Endothelial cell of umbilical vein (primary cell): ENCODE measurements around the gene ZNF483. TPM values are rescaled to one million over a fixed set of nuclear protein-coding genes. Genes with fewer than 3 reads are reported as not detected.

Experiments
- BruUV-seq: library from RNA; stranded (reverse); fragments of 400-500 nt; replicated peaks from 2 replicates; lab custom pipeline; 2021; lab: Mats Ljungman, UMichigan
- CTCF ChIA-PET: fragments of 300-600, 350-600 bp; sonication (Branson Sonifier 250); formaldehyde crosslinking; loops from one replicate; lab custom pipeline; 2021; ENCODE audit warnings: antibody characterized with exemption, inconsistent platforms; lab: Charles Lee
- POLR2A ChIA-PET: fragments of 300-600, 350-600 bp; sonication (Branson Sonifier 250); formaldehyde crosslinking; loops from one replicate; lab custom pipeline; 2021; ENCODE audit warnings: antibody characterized with exemption, inconsistent platforms; lab: Charles Lee
- DNase-seq: peaks from one replicate; pipeline ENCODE4 v3.0.0-alpha.2; 2011; ENCODE audit warnings: low read depth, low spot score
- FAIRE-seq: peaks from 2 replicates; lab custom pipeline; 2011; peaks lifted over from hg19 to GRCh38; lab: Jason Lieb, UNC
- H2AFZ ChIP-seq: 2 replicates; pipeline ENCODE4 v1.6.0; 2012; ENCODE audit warnings: low read depth, low read length, control low read depth, inconsistent platforms
- H3K27ac ChIP-seq: 2 replicates; pipeline ENCODE4 v1.5.1; 2011; ENCODE audit warnings: low read depth, mild to moderate bottlenecking, control low read depth, low read length, moderate library complexity; ENCODE audit not compliant: insufficient read depth
- H3K27me3 ChIP-seq, 2 experiments: 2 replicates each; pipeline versions ENCODE4 v1.6.0 to v1.6.1; 2011; ENCODE audit warnings: low read length in 2 of 2, mixed read lengths in 1 of 2; ENCODE audit not compliant: control insufficient read depth in 2 of 2, insufficient read depth in 2 of 2
- H3K36me3 ChIP-seq, 2 experiments: 2 replicates in 1 of 2; 3 replicates in 1 of 2; pipeline ENCODE4 v1.5.1; 2011; ENCODE audit warnings: low read length in 2 of 2, mild to moderate bottlenecking in 1 of 2, moderate library complexity in 1 of 2; ENCODE audit not compliant: control insufficient read depth in 2 of 2, insufficient read depth in 2 of 2; ENCODE audit errors: extremely low read depth in 1 of 2
- H3K4me1 ChIP-seq: 3 replicates; pipeline ENCODE4 v1.5.1; 2011; ENCODE audit warnings: mild to moderate bottlenecking, low read length; ENCODE audit not compliant: control insufficient read depth, insufficient read depth; ENCODE audit errors: extremely low read depth
- H3K4me2 ChIP-seq: 2 replicates; pipeline ENCODE4 v1.6.1; 2011; ENCODE audit warnings: low read length, control low read depth, mixed read lengths; ENCODE audit not compliant: insufficient read depth
- H3K4me3 ChIP-seq, 3 experiments: fragments of 200-600 bp in 1 of 3; sonication (generic), shearing (Covaris generic) in 1 of 3; replicated peaks in 1 of 3; 2 replicates each; pipeline ENCODE4 v1.5.1; 2011 to 2016; ENCODE audit warnings: control low read depth in 3 of 3, low read length in 3 of 3, mild to moderate bottlenecking in 2 of 3, inconsistent platforms in 1 of 3, low read depth in 1 of 3, moderate library complexity in 1 of 3; ENCODE audit not compliant: insufficient read depth in 1 of 3
- H3K79me2 ChIP-seq: 2 replicates; pipeline ENCODE4 v1.6.0; 2012; ENCODE audit warnings: low read length, inconsistent platforms; ENCODE audit not compliant: control insufficient read depth, insufficient read depth
- H3K9ac ChIP-seq: replicated peaks from 2 replicates; pipeline ENCODE3; 2011; ENCODE audit warnings: low read length, control low read depth; ENCODE audit not compliant: insufficient read depth; ENCODE audit errors: extremely low read depth
- H3K9me1 ChIP-seq: replicated peaks from 3 replicates; pipeline ENCODE4 v1.6.0; 2011; ENCODE audit warnings: mild to moderate bottlenecking, low read length; ENCODE audit not compliant: control insufficient read depth, insufficient read depth; ENCODE audit errors: extremely low read depth
- H3K9me3 ChIP-seq: replicated peaks from 2 replicates; pipeline ENCODE4 v1.5.1; 2012; ENCODE audit warnings: low read length, inconsistent platforms; ENCODE audit not compliant: control insufficient read depth, insufficient read depth
- H4K20me1 ChIP-seq: replicated peaks from 2 replicates; pipeline ENCODE3; 2011; ENCODE audit warnings: mild to moderate bottlenecking, low read length; ENCODE audit not compliant: control insufficient read depth, insufficient read depth; ENCODE audit errors: extremely low read depth
- CTCF ChIP-seq, 2 donors: IDR thresholded peaks; 1 replicate in 1 of 2; 2 replicates in 1 of 2; pipeline ENCODE4 v1.5.1; 2011; ENCODE audit warnings: low read length in 2 of 2, mild to moderate bottlenecking in 2 of 2, moderate library complexity in 2 of 2, control low read depth in 1 of 2, inconsistent platforms in 1 of 2, low read depth in 1 of 2; ENCODE audit not compliant: insufficient read depth in 1 of 2; ENCODE audit errors: extremely low read depth in 1 of 2
- EZH2 ChIP-seq: IDR thresholded peaks from 2 replicates; pipeline ENCODE4 v1.6.1; 2012; ENCODE audit warnings: borderline replicate concordance, low read depth, mild to moderate bottlenecking, moderate library complexity, low read length, inconsistent platforms; ENCODE audit not compliant: severe bottlenecking
- FOS ChIP-seq: IDR thresholded peaks from 2 replicates; pipeline ENCODE4 v1.6.1; 2011; ENCODE audit warnings: mild to moderate bottlenecking, low read length, moderate library complexity, borderline replicate concordance; ENCODE audit not compliant: insufficient read depth
- GATA2 ChIP-seq: IDR thresholded peaks from 2 replicates; pipeline ENCODE4 v1.7.0; 2011; ENCODE audit warnings: low read depth, mild to moderate bottlenecking, moderate library complexity, mixed read lengths, low read length; ENCODE audit not compliant: insufficient read length, insufficient read depth
- JUN ChIP-seq: IDR thresholded peaks from 2 replicates; pipeline ENCODE4 v1.6.1; 2011; ENCODE audit warnings: borderline replicate concordance, low read depth; ENCODE audit not compliant: insufficient read length, insufficient read depth
- MAX ChIP-seq: IDR thresholded peaks from 2 replicates; pipeline ENCODE4 v1.6.1; 2011; ENCODE audit not compliant: insufficient read depth, insufficient read length
- MYC ChIP-seq: IDR thresholded peaks from one replicate; pipeline ENCODE4 v1.6.1; 2011; ENCODE audit warnings: mild to moderate bottlenecking, low read depth, low read length
- POLR2A ChIP-seq: IDR thresholded peaks from 2 replicates; pipeline ENCODE4 v1.6.1; 2012; ENCODE audit warnings: low read depth, mild to moderate bottlenecking, control low read depth, low read length
- POLR2AphosphoS5 ChIP-seq: IDR thresholded peaks from 2 replicates; pipeline ENCODE4 v1.6.1; 2012; ENCODE audit warnings: low read depth, mild to moderate bottlenecking, control low read depth, low read length, moderate library complexity; ENCODE audit not compliant: insufficient read depth
- dilution Hi-C: fragments of 300-500 bp; cut with MboI; formaldehyde crosslinking; loops from one replicate; pipeline ENCODE4 v1.15.0; 2019; ENCODE audit warnings: low sequenced_read_pairs; ENCODE audit not compliant: extremely low pct_ligation_motif_present
- intact Hi-C: fragments of 100-400 bp; cut with micrococcal nuclease; formaldehyde crosslinking; loops from one replicate; pipeline ENCODE4 v1.10.0; 2022
- polyA plus RNA-seq, 4 experiments: library from polyadenylated mRNA; depleted of rRNA in 3 of 4; stranded (reverse) in 3 of 4; unstranded in 1 of 4; fragments of >200 nt; gene quantifications; 2 replicates each; pipeline versions ENCODE4 v1.2.1 to v1.2.3, GENCODE V29; 2011 to 2012; ENCODE audit warnings: missing spikeins in 1 of 4
- total RNA-seq: library from RNA; stranded (reverse); gene quantifications from 2 replicates; pipeline ENCODE4 v1.2.3, GENCODE V29; 2021

The ZNF483 gene
- total and polyA plus RNA-seq, 2 donors (not counting 3 experiments of a cell fraction or from before 2014, with no cell fraction given) = 0.23 to 2.0 TPM

- Histone ChIP-seq H4K20me1 (peaks cover 12% of the 10 kb centered on the region), H3K4me3 (no peak overlapping the region), H3K79me2 (peaks cover 100% of the 10 kb centered on the region), H3K27ac (no peak overlapping the region), H3K4me1 (peaks cover 8% of the 10 kb centered on the region), H3K4me2 (no peak overlapping the region), H3K9me1 (no peaks in the 10 kb centered on the region), H3K36me3 (no peaks in the 10 kb centered on the region), H2AFZ (no peak overlapping the region), H3K9ac (no peak overlapping the region), H3K9me3 (no peaks in the 10 kb centered on the region), H3K27me3 (no peaks in the 10 kb centered on the region)
- dilution Hi-C loops (no loop called here), intact Hi-C loops (no loop called here)
- no peak for TF ChIP-seq CTCF (IDR thresholded peaks at IDR 0.05; ENCODE audit: extremely low read depth in 1 of 2, insufficient read depth in 1 of 2, low read depth in 1 of 2, low read length in 2 of 2)
- no peak for TF ChIP-seq MYC
- TF ChIP-seq MAX = no peak
- TF ChIP-seq POLR2A = no peak
- TF ChIP-seq EZH2 = no peak
- no peak for TF ChIP-seq FOS
- TF ChIP-seq GATA2 = no peak
- TF ChIP-seq JUN = no peak
- no peak for TF ChIP-seq POLR2AphosphoS5
- POLR2A ChIA-PET = no interaction called here
- DNase-seq (no peak), FAIRE-seq (no peak)
- CTCF ChIA-PET = no interaction called here
- BruUV-seq = no TSS peak
These were observed 47.3 kb upstream of the ZNF483 start for GRCh38 chr9:111477677-111478076.
